Stimulated activated CD4-positive, alpha-beta T cell treated with anti-CD3 and anti-CD28 coated beads, Interleukin-12 subunit alpha, Interleukin-12 subunit beta, amount 100 ng/mL, for 24 hours (primary cell): ENCODE data around the gene S100A8.
A peak's percentile ranks its signal among the peaks of the same experiment; 100 is the strongest.
"Not testable (repeated sequence)": the region's sequence is repeated elsewhere in the genome, so short reads cannot be mapped to it uniquely, and the experiment has no call there.

Experiments used
- DNase-seq, 2 experiments: peaks; one replicate each; pipeline ENCODE4 v3.0.0-alpha.2; 2020; ENCODE audit warnings: low read depth in 2 of 2

The S100A8 gene

GRCh38 chr1:153417136-153417888 lies 26.4 kb upstream of the S100A8 start:
- DNase-seq: no peak

GRCh38 chr1:153415850-153416570 lies 25.1 kb upstream of the S100A8 start, which contains the start of gene S100A7A:
S100A7A (plus strand) TSS chr1:153416520; CDS start chr1:153418083, 1,563 bp downstream.
- no peak for DNase-seq

- DNase-seq: not testable (repeated sequence)
Observed at GRCh38 chr1:153413961-153414360, 23.1 kb upstream of the S100A8 start.

GRCh38 chr1:153407274-153407673 lies 16.4 kb upstream of the S100A8 start:
- DNase-seq: not testable (repeated sequence)

- not testable (repeated sequence) for DNase-seq
Observed at GRCh38 chr1:153405825-153406599, 15.1 kb upstream of the S100A8 start.

- peak; percentile 31 to 51 for DNase-seq
Observed at GRCh38 chr1:153404768-153405167, 13.9 kb upstream of the S100A8 start.

- no peak for DNase-seq
Observed at GRCh38 chr1:153404086-153404635, 13.3 kb upstream of the S100A8 start.

- DNase-seq: no peak
Observed at GRCh38 chr1:153403421-153404085, 12.7 kb upstream of the S100A8 start.

GRCh38 chr1:153402226-153402625 lies 11.4 kb upstream of the S100A8 start:
- no peak for DNase-seq

- no peak for DNase-seq
Observed at GRCh38 chr1:153401461-153401860, 10.6 kb upstream of the S100A8 start.

- no peak for DNase-seq
Observed at GRCh38 chr1:153400244-153400643, 9.4 kb upstream of the S100A8 start.

GRCh38 chr1:153399401-153400055 lies 8.7 kb upstream of the S100A8 start:
- DNase-seq: no peak

GRCh38 chr1:153397924-153398651 lies 7.2 kb upstream of the S100A8 start:
- DNase-seq: no peak

GRCh38 chr1:153397051-153397923 lies 6.4 kb upstream of the S100A8 start:
- DNase-seq: no peak

- DNase-seq: no peak
Observed at GRCh38 chr1:153396461-153396860, 5.6 kb upstream of the S100A8 start.

- DNase-seq: no peak
Observed at GRCh38 chr1:153395776-153396175, 4.9 kb upstream of the S100A8 start.

- no peak for DNase-seq
Observed at GRCh38 chr1:153395136-153395685, 4.3 kb upstream of the S100A8 start.

- DNase-seq: no peak
Observed at GRCh38 chr1:153394391-153394790, 3.5 kb upstream of the S100A8 start.

- DNase-seq: no peak
Observed at GRCh38 chr1:153393926-153394325, 3.1 kb upstream of the S100A8 start.
